ENCODE data around the gene SF3B2. TPM values are rescaled to one million over a fixed set of nuclear protein-coding genes. Genes with fewer than 3 reads are reported as not detected.

Gene SF3B2
- total and polyA plus RNA-seq, 9 of the 15 experiments (the other 6 are each of a cell fraction or from before 2014, with no cell fraction given): 58.3 to 248 (median 157) TPM

GRCh38 chr11:66069715-66070603 is 17.8 kb downstream of the SF3B2 start, which contains the start of gene PACS1 (continued):
- TF ChIP-seq HSF4 (CRISPR knock-in tag; IDR thresholded peaks at IDR 0.05; ENCODE audit: borderline replicate concordance) (no peak), CHD2 (IDR thresholded peaks at IDR 0.05; ENCODE audit: low read depth, low read length) (peak; percentile 55), ATF7 (IDR thresholded peaks at IDR 0.05) (no peak), SMARCC2 (IDR thresholded peaks at IDR 0.05; ENCODE audit: low read depth) (no peak), ZNF274 (IDR thresholded peaks at IDR 0.05; ENCODE audit: borderline replicate concordance, low read depth, low read length) (0 out of 2 replicates have a peak, but pooled peaks have one; percentile 3), E2F1 (CRISPR knock-in tag; IDR thresholded peaks at IDR 0.05) (no peak), ZBTB9 (CRISPR knock-in tag; IDR thresholded peaks at IDR 0.05) (peak; percentile 53; the same call in 1 of the 2 replicates), ZNF785 (CRISPR knock-in tag; IDR thresholded peaks at IDR 0.05) (no peak), POLR2G (IDR thresholded peaks at IDR 0.05; ENCODE audit: low read depth, low read length) (peak; percentile 77), CHD1 (IDR thresholded peaks at IDR 0.05; ENCODE audit: low read length) (no peak), GABPA (tag; conservative IDR thresholded peaks at IDR 0.05; ENCODE audit: low read depth) (peak; percentile 57), ZFP1 (CRISPR knock-in tag; IDR thresholded peaks at IDR 0.05) (no peak), HBP1 (CRISPR knock-in tag; IDR thresholded peaks at IDR 0.05) (0 out of 2 replicates have a peak, but pooled peaks have one; percentile 32), HNRNPUL1 (IDR thresholded peaks at IDR 0.05; ENCODE audit: low read length) (no peak), HMGN3 (IDR thresholded peaks at IDR 0.05; ENCODE audit: borderline replicate concordance, extremely low read depth, insufficient read length, low read depth, low read length) (peak; percentile 72), ZBTB5 (IDR thresholded peaks at IDR 0.05) (no peak), ZBTB17 (CRISPR knock-in tag; IDR thresholded peaks at IDR 0.05) (peak; percentile 62), POLR2A (conservative IDR thresholded peaks at IDR 0.05) (peak; percentile 61), GATAD2B (IDR thresholded peaks at IDR 0.05; ENCODE audit: borderline replicate concordance) (peak; percentile 84), RBBP5 (IDR thresholded peaks at IDR 0.05; ENCODE audit: borderline replicate concordance, insufficient read depth, low read length, poor library complexity, severe bottlenecking) (peak; percentile 46)

All from K562 (cell line).